ENCODE measurements around the gene C2. TPM values are rescaled to one million over a fixed set of nuclear protein-coding genes. Genes with fewer than 3 reads are reported as not detected.
"Not testable (repeated sequence)": the region's sequence is repeated elsewhere in the genome, so short reads cannot be mapped to it uniquely, and the experiment has no call there.

The C2 gene
- total RNA-seq, 1 donor from 2014 or later, result not detected

- no peak for DNase-seq
Observed at GRCh38 chr6:31899215-31899614, 28.3 kb upstream of the C2 start.

GRCh38 chr6:31899882-31900722, 27.4 kb upstream of the C2 start:
- no peak for DNase-seq

DNA sequence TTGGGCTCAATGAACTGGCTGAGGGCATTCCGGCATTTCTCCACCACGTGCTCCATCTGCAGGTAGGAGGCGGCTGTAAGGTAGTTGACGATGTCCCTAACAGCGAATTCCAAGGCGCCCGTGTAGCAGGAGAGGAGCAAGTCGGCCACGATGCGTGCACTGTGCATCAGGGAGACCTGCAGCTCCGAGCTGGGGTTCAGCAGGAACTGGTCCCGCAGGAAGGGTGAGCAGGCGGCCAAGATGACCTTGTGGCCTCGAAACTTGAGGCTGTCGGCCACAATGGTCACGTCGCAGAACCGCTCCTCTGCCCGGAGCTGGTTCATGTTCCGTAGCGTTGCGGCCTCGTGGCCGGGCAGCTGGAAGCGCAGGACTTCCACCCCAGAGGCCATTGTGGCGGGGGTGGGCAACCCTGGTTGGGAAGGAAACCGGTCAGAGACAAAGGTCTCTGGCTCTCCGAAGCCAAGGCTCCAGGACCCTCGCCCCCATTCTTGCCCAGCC, 26.6 kb upstream of the C2 start:
- peak; percentile 26 for DNase-seq

DNA sequence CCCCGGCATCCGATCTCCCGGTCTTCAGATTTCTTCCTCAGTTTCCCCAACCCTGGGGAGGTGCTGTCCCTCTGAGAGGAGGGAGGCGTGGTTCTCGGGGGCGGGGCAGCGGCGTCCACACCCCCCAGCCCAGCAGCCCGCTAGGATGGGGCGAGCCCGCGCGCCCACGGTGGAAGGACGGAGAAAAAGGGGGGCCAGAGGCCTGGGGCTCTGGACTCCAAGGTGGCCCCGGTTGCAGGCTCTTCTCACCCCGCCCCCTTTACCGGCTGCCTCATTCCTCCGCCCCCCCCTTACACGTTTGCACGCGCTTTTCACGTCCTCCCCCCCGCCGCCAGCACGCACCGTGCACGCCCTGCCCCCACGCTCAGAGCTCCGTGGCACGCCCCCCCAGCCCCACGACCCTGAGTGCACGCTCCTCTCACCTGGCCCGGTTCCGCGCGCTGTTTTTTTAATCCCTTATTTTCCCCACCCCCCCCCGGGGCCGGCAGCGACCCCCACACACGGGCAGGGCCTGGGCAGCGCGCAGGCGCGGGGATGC, 26.0 kb upstream of the C2 start:
- peak; percentile 60 for DNase-seq

- peak; percentile 93 for DNase-seq
Observed at GRCh38 chr6:31901953-31902643, 25.4 kb upstream of the C2 start, which contains the start of gene ZBTB12. Gene ZBTB12 (minus strand): TSS chr6:31902086. CDS start chr6:31901305, 781 bp downstream.

- no peak for DNase-seq
Observed at GRCh38 chr6:31903957-31904356, 23.6 kb upstream of the C2 start.

GRCh38 chr6:31905041-31905440, 22.5 kb upstream of the C2 start:
- no peak for DNase-seq

GRCh38 chr6:31906122-31906521, 21.4 kb upstream of the C2 start:
- no peak for DNase-seq

- not testable (repeated sequence) for DNase-seq
Observed at GRCh38 chr6:31906727-31907126, 20.8 kb upstream of the C2 start.

DNA sequence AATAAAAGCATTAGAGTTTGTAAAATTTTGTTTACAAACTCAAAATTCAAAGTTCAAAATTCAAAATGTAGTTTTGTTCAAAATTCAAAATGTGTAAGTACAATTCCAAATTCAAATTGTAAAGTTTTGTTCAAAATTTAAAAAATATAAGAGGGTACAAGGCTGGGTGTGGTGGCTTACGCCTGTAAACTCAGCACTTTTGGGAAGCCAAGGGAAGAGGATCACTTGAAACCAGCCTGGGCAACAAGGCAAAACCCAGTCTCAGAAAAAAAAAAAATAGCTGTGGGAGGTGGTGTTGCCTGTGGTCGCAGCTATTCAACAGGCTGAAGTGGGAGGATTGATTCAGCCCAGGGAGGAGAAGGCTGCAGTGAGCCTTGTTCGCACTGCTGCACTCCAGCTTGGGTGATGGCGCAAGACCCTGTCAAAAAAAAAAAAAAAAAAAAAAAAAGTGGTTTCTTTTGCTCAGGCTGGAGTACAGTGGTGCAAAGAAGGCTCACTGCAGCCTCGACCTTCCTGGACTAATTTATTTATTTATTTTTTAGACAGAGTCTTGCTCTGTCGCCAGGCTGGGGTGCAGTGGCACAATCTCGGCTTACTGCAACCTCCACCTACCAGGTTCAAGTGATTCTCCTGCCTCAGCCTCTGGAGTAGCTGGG, 20.2 kb upstream of the C2 start:
- DNase-seq, result no peak

- not testable (repeated sequence) for DNase-seq
Observed at GRCh38 chr6:31908255-31908654, 19.3 kb upstream of the C2 start.

- no peak for DNase-seq
Observed at GRCh38 chr6:31908791-31909190, 18.7 kb upstream of the C2 start.

DNA sequence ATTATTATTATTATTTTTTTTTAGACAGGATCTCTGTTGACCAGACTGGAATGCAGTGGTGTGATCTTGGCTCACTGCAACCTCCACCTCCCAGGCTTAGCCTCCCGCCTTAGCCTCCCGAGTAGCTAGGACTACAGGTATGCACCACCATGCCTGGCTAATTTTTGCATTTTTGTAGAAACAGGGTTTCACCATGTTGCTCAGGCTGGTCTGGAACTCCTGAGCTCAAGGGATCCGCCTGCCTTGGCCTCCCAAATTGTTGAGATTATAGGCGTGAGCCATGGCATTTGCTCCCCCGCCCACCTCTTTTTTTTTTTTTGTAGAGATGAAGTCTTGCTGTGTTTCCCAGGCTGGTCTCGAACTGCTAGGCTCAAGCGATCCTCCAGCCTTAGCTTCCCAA, 18.2 kb upstream of the C2 start:
- DNase-seq, result not testable (repeated sequence)

DNA sequence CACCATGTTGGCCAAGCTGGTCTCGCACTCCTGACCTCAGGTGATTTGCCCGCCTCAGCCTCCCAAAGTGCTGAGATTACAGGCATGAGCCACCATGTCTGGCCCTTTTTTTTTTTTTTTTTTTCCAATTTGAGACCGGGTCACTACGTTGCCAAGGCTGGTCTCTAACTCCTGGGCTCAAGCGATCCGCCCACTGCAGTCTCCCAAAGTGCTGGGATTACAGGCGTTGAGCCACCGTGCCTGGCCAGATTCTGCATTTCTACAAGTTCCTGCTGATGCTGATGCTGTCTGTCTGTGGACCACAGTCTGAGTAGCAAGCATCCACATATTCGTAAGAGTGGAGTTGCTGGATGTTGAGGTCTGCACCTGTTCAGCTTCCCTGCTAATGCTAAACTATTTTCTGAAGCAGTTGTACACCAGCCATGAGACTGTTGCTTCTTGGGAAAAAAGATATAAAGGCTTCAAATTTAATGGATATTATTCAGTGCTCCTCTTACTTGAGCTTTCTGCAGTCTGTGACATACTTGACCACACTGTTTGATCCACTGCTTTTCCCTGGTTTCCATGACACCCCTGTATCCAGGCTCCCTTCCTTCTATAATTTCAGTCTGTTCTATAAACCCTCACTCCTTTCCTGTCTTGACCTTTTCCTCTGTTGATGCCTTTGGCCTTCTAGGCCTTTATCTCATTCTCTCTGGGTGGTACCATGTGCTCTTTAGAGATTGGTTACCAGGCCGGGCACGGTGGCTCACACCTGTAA, 15.5 kb upstream of the C2 start:
- DNase-seq, result no peak

- DNase-seq, result no peak
Observed at GRCh38 chr6:31915351-31915750, 12.2 kb upstream of the C2 start.

GRCh38 chr6:31915756-31916155, 11.8 kb upstream of the C2 start:
- no peak for DNase-seq

GRCh38 chr6:31918069-31918720, 9.3 kb upstream of the C2 start:
- DNase-seq, result no peak

DNA sequence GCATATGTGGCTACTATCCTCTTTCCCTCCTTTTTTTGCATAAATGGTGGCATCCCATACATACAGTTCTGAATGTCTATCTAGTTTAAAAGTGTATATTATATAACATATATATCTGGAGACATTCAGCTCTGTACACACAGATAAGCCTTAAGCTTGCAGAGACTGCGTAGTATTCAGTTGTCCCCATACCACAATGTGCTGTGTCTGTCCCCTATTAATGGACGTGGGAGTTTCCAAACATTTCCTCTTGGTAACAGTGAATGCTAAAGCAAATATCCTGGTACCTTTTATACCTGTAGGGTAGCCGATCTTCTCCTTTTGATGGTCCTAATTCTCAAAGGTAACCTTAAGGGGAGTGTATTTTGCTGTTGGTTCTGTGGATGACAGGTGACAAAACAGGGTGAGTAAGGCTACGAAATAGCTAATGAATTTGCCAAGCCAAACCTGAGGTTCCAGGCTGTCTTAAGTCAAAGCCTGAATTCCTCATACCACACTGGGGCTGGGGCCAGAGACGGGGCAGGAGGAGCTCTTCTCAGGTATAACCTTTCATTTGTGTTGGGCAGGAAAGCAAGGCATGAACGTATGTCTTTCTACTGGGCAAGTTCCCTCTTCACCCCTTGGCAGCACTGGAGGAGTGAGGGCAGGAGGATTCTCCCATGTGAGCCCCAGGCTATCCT, 7.8 kb upstream of the C2 start:
- no peak for DNase-seq

DNA sequence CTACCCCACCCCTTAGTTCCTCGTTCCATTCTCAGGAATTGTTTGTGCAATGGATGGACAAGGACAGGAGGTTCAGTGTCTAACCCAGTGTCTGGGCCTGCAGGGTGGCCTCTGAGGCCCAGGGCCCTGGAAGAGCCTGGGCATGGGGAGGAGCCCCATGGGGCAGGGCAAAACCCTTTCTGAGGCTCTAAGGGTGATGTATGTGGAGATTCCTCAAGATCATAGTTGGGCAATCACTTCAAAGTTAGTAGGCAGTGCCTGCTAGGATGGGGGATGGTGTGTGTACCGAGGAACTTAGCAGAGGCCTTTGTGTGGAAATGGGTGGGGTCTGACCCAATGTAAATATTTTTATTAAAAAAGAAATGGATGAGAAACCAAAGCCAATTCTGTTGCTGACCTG, 6.7 kb upstream of the C2 start:
- no peak for DNase-seq

DNA sequence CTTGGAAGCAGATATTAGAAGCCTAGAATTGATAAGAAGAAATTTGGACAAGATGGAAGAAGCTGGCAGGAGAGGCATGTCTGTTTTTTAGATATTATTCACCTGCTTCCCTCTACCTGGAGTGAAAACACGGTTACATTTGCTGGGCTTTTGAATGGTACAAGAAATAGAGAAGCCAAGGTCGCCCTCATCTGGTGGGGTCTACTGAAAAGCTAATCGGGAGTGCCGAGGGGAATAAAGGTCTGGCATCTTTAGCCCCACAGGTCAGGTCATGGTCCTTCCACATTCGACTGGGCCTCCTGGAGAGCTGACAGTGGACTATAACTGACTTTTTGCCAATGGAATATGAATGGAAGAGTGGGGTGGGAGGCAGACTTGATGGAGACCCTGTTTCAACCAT, 4.6 kb upstream of the C2 start:
- DNase-seq, result peak; percentile 19

Data from dermis blood vessel endothelial cell (primary cell).